ENCODE results near the gene NR3C2. TPM values are rescaled to one million over a fixed set of nuclear protein-coding genes. Genes with fewer than 3 reads are reported as not detected.

The NR3C2 gene
- total RNA-seq, 1 experiment from 2014 or later = 0.16 TPM

GRCh38 chr4:148164557-148164956, 277.7 kb downstream of the NR3C2 start:
- H3K27ac Mint-ChIP-seq (ENCODE audit: unreplicated experiment) = no peak overlapping the region
- H3K4me3 Mint-ChIP-seq (ENCODE audit: unreplicated experiment) = no peak overlapping the region
- no peaks in the 10 kb centered on the region for H3K9me3 Mint-ChIP-seq (ENCODE audit: unreplicated experiment)
- Histone ChIP-seq H3K9me3 (no peaks in the 10 kb centered on the region), H3K27me3 (replicated peaks; ENCODE audit: control insufficient read depth, insufficient read depth, low read length) (no peaks in the 10 kb centered on the region), H3K4me1 (peaks cover 31% of the 10 kb centered on the region), H3K36me3 (ENCODE audit: control insufficient read depth, insufficient read depth, low read length) (no peaks in the 10 kb centered on the region), H3K4me3 (ENCODE audit: low read depth, low read length) (no peak overlapping the region)
- peaks cover 21% of the 10 kb centered on the region for H3K4me1 Mint-ChIP-seq (ENCODE audit: low read depth, unreplicated experiment)
- H3K27me3 Mint-ChIP-seq (ENCODE audit: insufficient read depth, unreplicated experiment) = no peaks in the 10 kb centered on the region
- CTCF ChIA-PET = no interaction called here
- TF ChIP-seq CTCF (IDR thresholded peaks at IDR 0.05; ENCODE audit: insufficient read depth in 1 of 2, low read depth in 1 of 2, low read length in 1 of 2, severe bottlenecking in 1 of 2, unreplicated experiment in 1 of 2) = no peak
- no peaks in the 10 kb centered on the region for H3K36me3 Mint-ChIP-seq (ENCODE audit: insufficient read depth, unreplicated experiment)
- POLR2A ChIA-PET = no interaction called here
- DNase-seq = no peak
- intact Hi-C loops (cut with micrococcal nuclease; ENCODE audit: unreplicated experiment) = no loop called here
- BruUV-seq (replicated peaks) = no TSS peak

GRCh38 chr4:148162991-148163390, 279.2 kb downstream of the NR3C2 start:
- POLR2A ChIA-PET = no interaction called here
- H3K4me3 ChIP-seq (ENCODE audit: low read depth, low read length) = no peak overlapping the region

GRCh38 chr4:148162519-148162918, 279.7 kb downstream of the NR3C2 start:
- Mint-ChIP-seq H3K9me3 (ENCODE audit: unreplicated experiment) (no peaks in the 10 kb centered on the region), H3K27me3 (ENCODE audit: insufficient read depth, unreplicated experiment) (no peaks in the 10 kb centered on the region), H3K27ac (ENCODE audit: unreplicated experiment) (no peak overlapping the region), H3K4me3 (ENCODE audit: unreplicated experiment) (no peak overlapping the region), H3K36me3 (ENCODE audit: insufficient read depth, unreplicated experiment) (no peaks in the 10 kb centered on the region), H3K4me1 (ENCODE audit: low read depth, unreplicated experiment) (peaks cover 21% of the 10 kb centered on the region)
- Histone ChIP-seq H3K36me3 (ENCODE audit: control insufficient read depth, insufficient read depth, low read length) (no peaks in the 10 kb centered on the region), H3K9me3 (no peaks in the 10 kb centered on the region), H3K27me3 (replicated peaks; ENCODE audit: control insufficient read depth, insufficient read depth, low read length) (no peaks in the 10 kb centered on the region), H3K4me1 (peaks cover 31% of the 10 kb centered on the region), H3K4me3 (ENCODE audit: low read depth, low read length) (no peak overlapping the region)
- CTCF ChIA-PET = no interaction called here
- POLR2A ChIA-PET = no interaction called here
- no peak for TF ChIP-seq CTCF (IDR thresholded peaks at IDR 0.05; ENCODE audit: insufficient read depth in 1 of 2, low read depth in 1 of 2, low read length in 1 of 2, severe bottlenecking in 1 of 2, unreplicated experiment in 1 of 2)
- DNase-seq = no peak
- BruUV-seq (replicated peaks) = no TSS peak
- intact Hi-C loops (cut with micrococcal nuclease; ENCODE audit: unreplicated experiment) = no loop called here

More at GRCh38 chr4:148162991-148163390, 279.2 kb downstream of the NR3C2 start:
- no peak overlapping the region for H3K4me3 Mint-ChIP-seq (ENCODE audit: unreplicated experiment)
- peaks cover 21% of the 10 kb centered on the region for H3K4me1 Mint-ChIP-seq (ENCODE audit: low read depth, unreplicated experiment)
- H3K9me3 Mint-ChIP-seq (ENCODE audit: unreplicated experiment) = no peaks in the 10 kb centered on the region
- BruUV-seq (replicated peaks) = no TSS peak
- no peak overlapping the region for H3K27ac Mint-ChIP-seq (ENCODE audit: unreplicated experiment)
- Histone ChIP-seq H3K36me3 (ENCODE audit: control insufficient read depth, insufficient read depth, low read length) (no peaks in the 10 kb centered on the region), H3K4me1 (peaks cover 31% of the 10 kb centered on the region), H3K27me3 (replicated peaks; ENCODE audit: control insufficient read depth, insufficient read depth, low read length) (no peaks in the 10 kb centered on the region), H3K9me3 (no peaks in the 10 kb centered on the region)
- H3K36me3 Mint-ChIP-seq (ENCODE audit: insufficient read depth, unreplicated experiment) = no peaks in the 10 kb centered on the region
- no peak for TF ChIP-seq CTCF (IDR thresholded peaks at IDR 0.05; ENCODE audit: insufficient read depth in 1 of 2, low read depth in 1 of 2, low read length in 1 of 2, severe bottlenecking in 1 of 2, unreplicated experiment in 1 of 2)
- peak; percentile 18 to 40 for DNase-seq
- CTCF ChIA-PET = no interaction called here
- H3K27me3 Mint-ChIP-seq (ENCODE audit: insufficient read depth, unreplicated experiment) = no peaks in the 10 kb centered on the region
- intact Hi-C loops (cut with micrococcal nuclease; ENCODE audit: unreplicated experiment) = no loop called here
